Lung (tissue), 12 donors: ENCODE results near the gene SLC12A2. TPM values are rescaled to one million over a fixed set of nuclear protein-coding genes. Genes with fewer than 3 reads are reported as not detected.

Source experiments
- ATAC-seq: fragments of 200-7000 bp; cut with Tn5 transposase; one replicate; pipeline ENCODE4 v1.9.1; 2020; ENCODE audit warnings: moderate number of reproducible peaks; ENCODE audit not compliant: insufficient read depth, low FRiP score
- DNase-seq, 3 donors: peaks; one replicate each; pipeline ENCODE4 v3.0.0-alpha.2; 2013 to 2017
- H3K27ac ChIP-seq, 2 donors: one replicate each; pipeline ENCODE4 v1.5.1; 2013; ENCODE audit warnings: mild to moderate bottlenecking in 2 of 2, moderate library complexity in 2 of 2, control low read depth in 1 of 2, inconsistent platforms in 1 of 2, low read depth in 1 of 2, low read length in 1 of 2
- H3K27me3 ChIP-seq, 3 donors: one replicate each; pipeline ENCODE4 v1.5.1; 2013; ENCODE audit warnings: low read length in 2 of 3; ENCODE audit not compliant: control insufficient read depth in 3 of 3, insufficient read depth in 3 of 3
- H3K36me3 ChIP-seq, 4 donors: one replicate each; pipeline ENCODE4 v1.5.1; 2013; ENCODE audit warnings: low read length in 4 of 4, mild to moderate bottlenecking in 1 of 4, moderate library complexity in 1 of 4; ENCODE audit not compliant: control insufficient read depth in 4 of 4, insufficient read depth in 4 of 4
- H3K4me1 ChIP-seq, 5 donors: one replicate each; pipeline ENCODE4 v1.5.1; 2013; ENCODE audit warnings: low read length in 5 of 5, mild to moderate bottlenecking in 2 of 5, moderate library complexity in 1 of 5; ENCODE audit not compliant: control insufficient read depth in 5 of 5, insufficient read depth in 5 of 5
- H3K4me3 ChIP-seq: one replicate; pipeline ENCODE4 v1.5.1; 2013; ENCODE audit warnings: mild to moderate bottlenecking, control low read depth, moderate library complexity
- H3K9ac ChIP-seq, 2 donors: one replicate each; pipeline ENCODE4 v1.5.1; 2013; ENCODE audit warnings: low read length in 2 of 2, control low read depth in 1 of 2; ENCODE audit not compliant: insufficient read depth in 1 of 2
- H3K9me3 ChIP-seq, 4 donors: one replicate each; pipeline ENCODE4 v1.5.1; 2013; ENCODE audit warnings: low read length in 3 of 4, mild to moderate bottlenecking in 1 of 4, moderate library complexity in 1 of 4; ENCODE audit not compliant: control insufficient read depth in 4 of 4, insufficient read depth in 3 of 4
- WGBS, 2 donors: extraction: QIAGEN DNeasy Blood & Tissue Kit; methylation state at CpG; one replicate each; pipeline ENCODE4 v1.1.7; 2013; 5-methylcytosine and 5-hydroxymethylcytosine counted together
- polyA plus RNA-seq, 2 donors: library from polyadenylated mRNA; stranded (reverse); fragments of 200-250 nt; gene quantifications; one replicate each; pipeline ENCODE4 v1.2.1, GENCODE V29; 2013
- total RNA-seq, 2 donors: library from RNA; depleted of rRNA in 1 of 2; stranded (reverse); fragments of >200 nt in 1 of 2; gene quantifications; one replicate each; pipeline ENCODE4 v1.2.1, GENCODE V29; 2014 to 2021
- TF ChIP-seq, protein P1 (sequence below): IDR thresholded peaks from 2 replicates; pipeline ENCODE4 v1.5.1; 2012; ENCODE audit warnings: mild to moderate bottlenecking; ENCODE audit errors: control extremely low read depth, extremely low read depth
- donor health status: control.
- donor health status: control.
- donor health status: Bipolar disorder and iron deficiency.
- donor health status: healthy.
- donor health status: DM: yes; HTN: yes; CAD: no.

The SLC12A2 gene
- total and polyA plus RNA-seq, 4 donors = 2.8 to 87.1 (median 16.4) TPM

DNA sequence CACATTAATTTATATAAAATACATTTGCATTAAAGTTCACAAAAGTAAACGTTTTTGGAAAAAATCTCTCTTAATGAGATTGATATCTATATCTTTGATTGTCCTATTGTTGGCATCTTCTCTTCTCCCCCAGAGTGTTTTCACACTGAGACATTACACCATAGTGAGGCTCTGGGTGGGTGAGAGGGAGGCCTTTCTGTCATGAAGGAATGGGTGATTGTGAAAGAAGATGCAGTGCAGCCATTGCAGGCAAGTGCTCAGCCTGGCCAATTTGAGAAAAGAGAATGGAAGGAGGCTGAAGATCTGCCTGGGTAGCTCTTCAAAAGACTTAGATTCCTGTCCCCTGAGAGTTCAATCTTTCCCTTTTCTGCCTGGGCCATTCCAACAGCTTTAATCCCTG is 140.8 kb downstream of the SLC12A2 start:
- Histone ChIP-seq H3K27me3 (no peaks in the 10 kb centered on the region), H3K27ac (no peak overlapping the region), H3K9me3 (no peaks in the 10 kb centered on the region), H3K9ac (no peak overlapping the region), H3K4me1 (peaks cover 0 to 10% (median 0%) of the 10 kb centered on the region in 5 donors), H3K4me3 (no peak overlapping the region), H3K36me3 (no peaks in the 10 kb centered on the region)
- DNase-seq (no peak), ATAC-seq (no peak)
- TF ChIP-seq, protein P1, sequence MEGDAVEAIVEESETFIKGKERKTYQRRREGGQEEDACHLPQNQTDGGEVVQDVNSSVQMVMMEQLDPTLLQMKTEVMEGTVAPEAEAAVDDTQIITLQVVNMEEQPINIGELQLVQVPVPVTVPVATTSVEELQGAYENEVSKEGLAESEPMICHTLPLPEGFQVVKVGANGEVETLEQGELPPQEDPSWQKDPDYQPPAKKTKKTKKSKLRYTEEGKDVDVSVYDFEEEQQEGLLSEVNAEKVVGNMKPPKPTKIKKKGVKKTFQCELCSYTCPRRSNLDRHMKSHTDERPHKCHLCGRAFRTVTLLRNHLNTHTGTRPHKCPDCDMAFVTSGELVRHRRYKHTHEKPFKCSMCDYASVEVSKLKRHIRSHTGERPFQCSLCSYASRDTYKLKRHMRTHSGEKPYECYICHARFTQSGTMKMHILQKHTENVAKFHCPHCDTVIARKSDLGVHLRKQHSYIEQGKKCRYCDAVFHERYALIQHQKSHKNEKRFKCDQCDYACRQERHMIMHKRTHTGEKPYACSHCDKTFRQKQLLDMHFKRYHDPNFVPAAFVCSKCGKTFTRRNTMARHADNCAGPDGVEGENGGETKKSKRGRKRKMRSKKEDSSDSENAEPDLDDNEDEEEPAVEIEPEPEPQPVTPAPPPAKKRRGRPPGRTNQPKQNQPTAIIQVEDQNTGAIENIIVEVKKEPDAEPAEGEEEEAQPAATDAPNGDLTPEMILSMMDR = no peak
- 63 to 80% methylated on average over 1 of the region's 1 CpG for WGBS, 2 donors

DNA sequence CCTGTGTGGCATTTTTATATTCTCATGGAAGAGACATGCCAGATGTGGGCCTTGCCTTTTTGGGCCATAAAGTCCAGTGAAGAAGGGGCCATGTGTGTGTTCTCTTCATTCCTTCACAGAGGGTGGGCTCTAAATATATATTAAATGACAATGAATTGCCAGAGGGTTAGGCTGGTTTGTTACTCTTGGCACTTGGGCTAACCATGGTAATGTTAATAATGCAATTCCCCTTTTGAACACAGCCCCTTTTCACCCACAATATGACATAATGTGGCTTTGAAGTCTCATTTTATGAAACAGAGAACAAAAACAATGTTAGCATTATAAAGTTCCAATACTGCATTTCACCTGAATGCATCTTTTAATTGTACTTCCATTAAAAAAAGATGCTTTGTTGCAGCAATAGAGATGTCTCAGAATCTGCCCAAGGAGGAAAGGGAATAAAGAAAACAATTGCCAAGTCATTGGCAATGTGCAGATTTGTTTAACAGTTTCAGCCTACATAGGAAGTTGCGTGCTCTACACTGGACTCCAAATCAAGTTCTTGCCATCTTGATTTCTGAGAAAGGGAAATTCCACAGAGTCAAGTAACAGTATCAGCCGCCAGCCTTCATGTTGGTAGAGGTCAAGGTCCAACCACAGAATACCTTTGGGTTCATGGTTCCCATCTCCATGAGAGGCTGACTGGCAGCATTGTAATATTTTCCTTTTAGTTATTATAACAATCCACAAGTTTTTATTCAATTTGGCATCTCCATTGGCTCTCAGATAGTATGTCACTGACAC is 141.9 kb downstream of the SLC12A2 start:
- Histone ChIP-seq H3K27ac (no peak overlapping the region), H3K36me3 (no peaks in the 10 kb centered on the region), H3K9me3 (no peaks in the 10 kb centered on the region), H3K27me3 (no peaks in the 10 kb centered on the region), H3K9ac (no peak overlapping the region), H3K4me1 (peaks cover 0 to 10% (median 0%) of the 10 kb centered on the region in 5 donors), H3K4me3 (no peak overlapping the region)
- WGBS, 2 donors = 91 to 93% methylated on average over 2 of the region's 2 CpGs
- DNase-seq (no peak), ATAC-seq (no peak)
- TF ChIP-seq, protein P1 = no peak

DNA sequence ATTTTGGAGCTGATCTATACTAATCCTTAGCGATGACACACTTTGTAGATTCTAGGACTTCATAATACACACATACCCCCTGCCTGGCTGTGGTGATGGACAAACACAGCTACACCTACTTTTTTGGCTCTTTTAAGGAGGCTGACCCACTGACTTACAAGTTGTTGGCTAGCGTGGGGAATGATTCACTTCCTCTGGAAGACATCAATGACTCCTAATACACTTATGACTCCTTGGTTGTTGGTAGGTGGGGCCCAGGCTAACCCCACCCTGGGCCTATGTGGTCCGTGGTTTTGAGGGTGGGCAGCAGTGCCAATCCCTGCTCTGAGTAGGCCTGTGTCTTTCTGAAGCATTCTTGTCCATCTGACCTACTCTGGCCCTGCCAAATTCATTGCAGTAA is 144.4 kb downstream of the SLC12A2 start:
- WGBS, 2 donors = 64 to 71% methylated on average over 3 of the region's 3 CpGs
- TF ChIP-seq, protein P1 = no peak
- no peaks in the 10 kb centered on the region for H3K27me3 ChIP-seq
- H3K4me3 ChIP-seq = no peak overlapping the region
- no peak overlapping the region for H3K9ac ChIP-seq
- ATAC-seq (no peak), DNase-seq (no peak)
- H3K9me3 ChIP-seq = no peaks in the 10 kb centered on the region
- no peaks in the 10 kb centered on the region for H3K36me3 ChIP-seq
- H3K4me1 ChIP-seq = peaks cover 0 to 10% (median 0%) of the 10 kb centered on the region in 5 donors
- H3K27ac ChIP-seq = no peak overlapping the region
